ENCODE data around the gene GINM1. TPM values are rescaled to one million over a fixed set of nuclear protein-coding genes. Genes with fewer than 3 reads are reported as not detected.

The GINM1 gene
- total and polyA plus RNA-seq, 9 of the 15 experiments (the other 6 are each of a cell fraction or from before 2014, with no cell fraction given): 5.0 to 19.3 (median 14.2) TPM

DNA sequence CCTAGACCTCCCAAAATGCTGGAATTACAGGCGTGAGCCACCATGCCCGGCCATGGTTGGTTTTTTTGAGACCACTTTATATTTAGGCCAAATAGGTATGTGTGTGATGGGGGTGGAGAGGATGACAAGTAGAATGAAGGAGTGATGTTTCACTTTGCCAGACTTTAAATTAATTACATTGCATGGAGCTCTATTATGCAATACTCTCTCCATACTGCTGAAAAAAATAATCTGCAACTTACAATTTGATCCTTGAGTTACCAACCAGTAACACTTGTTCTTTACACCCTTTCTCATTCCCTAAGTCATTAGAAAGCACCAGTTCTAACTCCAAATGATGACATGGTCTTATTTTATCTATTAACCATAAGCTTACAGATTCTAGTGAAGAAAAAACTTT is 26.8 kb downstream of the GINM1 start:
- no peak overlapping the region for H3K27ac ChIP-seq (ENCODE audit: extremely low read depth, low read depth, low read length)
- no peaks in the 10 kb centered on the region for H4K20me1 ChIP-seq (replicated peaks; ENCODE audit: control insufficient read depth, insufficient read depth, low read length)
- H2AFZ ChIP-seq (ENCODE audit: low read depth, low read length): no peak overlapping the region
- no peaks in the 10 kb centered on the region for H3K4me1 ChIP-seq (replicated peaks in 1 of 2; ENCODE audit: control insufficient read depth in 2 of 2, insufficient read depth in 2 of 2, low read length in 2 of 2)
- in situ Hi-C loops (cut with MboI): no loop called here
- no peak for FAIRE-seq
- ChIA-PET CTCF (ENCODE audit: low intra/inter-chr PET ratio) (no interaction called here), POLR2A (interaction anchor here (0.8 to 1.2 kb wide), 4 partner anchors 10 to 328 kb away, joined by 3 to 6 read pairs (median 4); no protein-coding TSS in a partner anchor)
- DNase-seq (ENCODE audit: extremely low read depth in 1 of 4, low spot score in 3 of 4): no peak
- no peak overlapping the region for H3K4me2 ChIP-seq (ENCODE audit: insufficient read depth, low read length)
- no peak for ATAC-seq
- no peaks in the 10 kb centered on the region for H3K27me3 ChIP-seq (ENCODE audit: control insufficient read depth in 2 of 2, insufficient read depth in 2 of 2, low read length in 2 of 2)
- WGBS (ENCODE audit: insufficient coverage, low coverage, missing lambda C conversion rate): 84% methylated on average over 2 of the region's 2 CpGs
- H3K9me3 ChIP-seq (replicated peaks; ENCODE audit: control insufficient read depth, insufficient read depth, low read depth, low read length): no peaks in the 10 kb centered on the region
- intact Hi-C loops (cut with micrococcal nuclease): no loop called here
- no peak overlapping the region for H3K9ac ChIP-seq (ENCODE audit: insufficient read depth in 1 of 2, low read depth in 2 of 2, low read length in 2 of 2)
- H3K9me1 ChIP-seq (ENCODE audit: control insufficient read depth, insufficient read depth, low read length): no peaks in the 10 kb centered on the region
- peaks cover 66% of the 10 kb centered on the region for H3K36me3 ChIP-seq (ENCODE audit: control insufficient read depth, insufficient read depth, low read length)
- H3K4me3 ChIP-seq: no peak overlapping the region
- BruUV-seq (replicated peaks): no TSS peak
- TF ChIP-seq POLR2A (conservative IDR thresholded peaks at IDR 0.05) (0 out of 2 replicates have a peak, but pooled peaks have one; percentile 3), CHD2 (IDR thresholded peaks at IDR 0.05; ENCODE audit: low read depth, low read length) (no peak), CEBPG (CRISPR knock-in tag; IDR thresholded peaks at IDR 0.05) (no peak), CEBPG (tag; conservative IDR thresholded peaks at IDR 0.05 in 1 of 2, IDR thresholded peaks at IDR 0.05 in 1 of 2) (peak; percentile 34 to 80; a peak in 3 of 4 replicates), ZNF316 (IDR thresholded peaks at IDR 0.05) (no peak), ZNF174 (CRISPR knock-in tag; IDR thresholded peaks at IDR 0.05) (no peak), CEBPB (tag; IDR thresholded peaks at IDR 0.05) (peak; percentile 76)
- TF ChIP-seq, protein P1, sequence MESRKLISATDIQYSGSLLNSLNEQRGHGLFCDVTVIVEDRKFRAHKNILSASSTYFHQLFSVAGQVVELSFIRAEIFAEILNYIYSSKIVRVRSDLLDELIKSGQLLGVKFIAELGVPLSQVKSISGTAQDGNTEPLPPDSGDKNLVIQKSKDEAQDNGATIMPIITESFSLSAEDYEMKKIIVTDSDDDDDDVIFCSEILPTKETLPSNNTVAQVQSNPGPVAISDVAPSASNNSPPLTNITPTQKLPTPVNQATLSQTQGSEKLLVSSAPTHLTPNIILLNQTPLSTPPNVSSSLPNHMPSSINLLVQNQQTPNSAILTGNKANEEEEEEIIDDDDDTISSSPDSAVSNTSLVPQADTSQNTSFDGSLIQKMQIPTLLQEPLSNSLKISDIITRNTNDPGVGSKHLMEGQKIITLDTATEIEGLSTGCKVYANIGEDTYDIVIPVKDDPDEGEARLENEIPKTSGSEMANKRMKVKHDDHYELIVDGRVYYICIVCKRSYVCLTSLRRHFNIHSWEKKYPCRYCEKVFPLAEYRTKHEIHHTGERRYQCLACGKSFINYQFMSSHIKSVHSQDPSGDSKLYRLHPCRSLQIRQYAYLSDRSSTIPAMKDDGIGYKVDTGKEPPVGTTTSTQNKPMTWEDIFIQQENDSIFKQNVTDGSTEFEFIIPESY (CRISPR knock-in tag; IDR thresholded peaks at IDR 0.05): no peak
- H3K79me2 ChIP-seq (ENCODE audit: control insufficient read depth, insufficient read depth, low read length): no peaks in the 10 kb centered on the region

Data from K562 (cell line).